Fibroblast of skin of abdomen (primary cell): ENCODE measurements around the gene BANP.
"Not testable (repeated sequence)": the region's sequence is repeated elsewhere in the genome, so short reads cannot be mapped to it uniquely, and the experiment has no call there.

Source experiments
- DNase-seq: peaks from one replicate; pipeline ENCODE4 v3.0.0-alpha.2; 2013

BANP gene

GRCh38 chr16:88067530-88068411, 116.5 kb downstream of the BANP start:
- no peak for DNase-seq

GRCh38 chr16:88068476-88069396, 117.5 kb downstream of the BANP start:
- no peak for DNase-seq

GRCh38 chr16:88069397-88070168, 118.3 kb downstream of the BANP start:
- DNase-seq: no peak

GRCh38 chr16:88070341-88070740, 119.1 kb downstream of the BANP start:
- DNase-seq: no peak

GRCh38 chr16:88070989-88071625, 119.9 kb downstream of the BANP start:
- no peak for DNase-seq

- no peak for DNase-seq
Measured at GRCh38 chr16:88071908-88072307, 120.7 kb downstream of the BANP start.

- no peak for DNase-seq
Measured at GRCh38 chr16:88072571-88073001, 121.4 kb downstream of the BANP start.

GRCh38 chr16:88073201-88073721, 122.0 kb downstream of the BANP start:
- no peak for DNase-seq

GRCh38 chr16:88074041-88074440, 122.8 kb downstream of the BANP start:
- no peak for DNase-seq

- DNase-seq: no peak
Measured at GRCh38 chr16:88076211-88076931, 125.1 kb downstream of the BANP start.

GRCh38 chr16:88076932-88077320, 125.7 kb downstream of the BANP start:
- DNase-seq: not testable (repeated sequence)

GRCh38 chr16:88077328-88078108, 126.3 kb downstream of the BANP start:
- DNase-seq: no peak

- DNase-seq: no peak
Measured at GRCh38 chr16:88078111-88078775, 127.0 kb downstream of the BANP start.

GRCh38 chr16:88083582-88083981, 132.3 kb downstream of the BANP start:
- no peak for DNase-seq

- DNase-seq: peak; percentile 61
Measured at GRCh38 chr16:88084881-88085280, 133.6 kb downstream of the BANP start.

- DNase-seq: no peak
Measured at GRCh38 chr16:88086571-88087516, 135.6 kb downstream of the BANP start.

GRCh38 chr16:88087517-88087877, 136.3 kb downstream of the BANP start:
- no peak for DNase-seq

GRCh38 chr16:88088161-88088581, 136.9 kb downstream of the BANP start:
- no peak for DNase-seq

- DNase-seq: not testable (repeated sequence)
Measured at GRCh38 chr16:88088611-88089010, 137.4 kb downstream of the BANP start.
